ENCODE results near the gene INPP5F.
A peak's percentile ranks its signal among the peaks of the same experiment; 100 is the strongest.

Gene INPP5F

GRCh38 chr10:119737823-119738222, 12.0 kb downstream of the INPP5F start:
- no peak for DNase-seq (ENCODE audit: low read depth in 2 of 2, low spot score in 1 of 2)

GRCh38 chr10:119738962-119739361, 13.1 kb downstream of the INPP5F start:
- no peak for DNase-seq (ENCODE audit: low read depth in 2 of 2, low spot score in 1 of 2)

GRCh38 chr10:119740096-119740495, 14.2 kb downstream of the INPP5F start:
- DNase-seq (ENCODE audit: low read depth in 2 of 2, low spot score in 1 of 2): no peak

GRCh38 chr10:119742947-119743648, 17.2 kb downstream of the INPP5F start:
- DNase-seq (ENCODE audit: low read depth in 2 of 2, low spot score in 1 of 2): no peak

- DNase-seq (ENCODE audit: low read depth in 2 of 2, low spot score in 1 of 2): no peak
Observed at GRCh38 chr10:119747940-119748339, 22.1 kb downstream of the INPP5F start.

- no peak for DNase-seq (ENCODE audit: low read depth in 2 of 2, low spot score in 1 of 2)
Observed at GRCh38 chr10:119748871-119749270, 23.0 kb downstream of the INPP5F start.

- DNase-seq (ENCODE audit: low read depth in 2 of 2, low spot score in 1 of 2): no peak
Observed at GRCh38 chr10:119749455-119749854, 23.6 kb downstream of the INPP5F start.

GRCh38 chr10:119750391-119751230, 24.8 kb downstream of the INPP5F start:
- peak in 1 of 2 donors; percentile 34 for DNase-seq (ENCODE audit: low read depth in 2 of 2, low spot score in 1 of 2)

- no peak for DNase-seq (ENCODE audit: low read depth in 2 of 2, low spot score in 1 of 2)
Observed at GRCh38 chr10:119753309-119753708, 27.5 kb downstream of the INPP5F start.

- no peak for DNase-seq (ENCODE audit: low read depth in 2 of 2, low spot score in 1 of 2)
Observed at GRCh38 chr10:119754085-119754484, 28.2 kb downstream of the INPP5F start.

GRCh38 chr10:119754936-119755335, 29.1 kb downstream of the INPP5F start:
- DNase-seq (ENCODE audit: low read depth in 2 of 2, low spot score in 1 of 2): no peak

- DNase-seq (ENCODE audit: low read depth in 2 of 2, low spot score in 1 of 2): no peak
Observed at GRCh38 chr10:119755446-119755845, 29.6 kb downstream of the INPP5F start.

GRCh38 chr10:119758448-119759195, 32.8 kb downstream of the INPP5F start:
- no peak for DNase-seq (ENCODE audit: low read depth in 2 of 2, low spot score in 1 of 2)

GRCh38 chr10:119759832-119760231, 34.0 kb downstream of the INPP5F start:
- DNase-seq (ENCODE audit: low read depth in 2 of 2, low spot score in 1 of 2): no peak

- DNase-seq (ENCODE audit: low read depth in 2 of 2, low spot score in 1 of 2): no peak
Observed at GRCh38 chr10:119761106-119761505, 35.3 kb downstream of the INPP5F start.

GRCh38 chr10:119762035-119762434, 36.2 kb downstream of the INPP5F start:
- DNase-seq (ENCODE audit: low read depth in 2 of 2, low spot score in 1 of 2): no peak

GRCh38 chr10:119762805-119763798, 37.3 kb downstream of the INPP5F start:
- DNase-seq (ENCODE audit: low read depth in 2 of 2, low spot score in 1 of 2): no peak

- no peak for DNase-seq (ENCODE audit: low read depth in 2 of 2, low spot score in 1 of 2)
Observed at GRCh38 chr10:119768455-119769094, 42.7 kb downstream of the INPP5F start.

- DNase-seq (ENCODE audit: low read depth in 2 of 2, low spot score in 1 of 2): no peak
Observed at GRCh38 chr10:119769886-119770285, 44.0 kb downstream of the INPP5F start.

GRCh38 chr10:119770928-119771327, 45.1 kb downstream of the INPP5F start:
- DNase-seq (ENCODE audit: low read depth in 2 of 2, low spot score in 1 of 2): no peak
